Parathyroid adenoma (tissue), 2 donors: Measurements from ENCODE around the gene B3GAT1.

Experiments
- H2AFZ ChIP-seq: fragments of 300-600 bp; sonication (generic); one replicate; pipeline ENCODE4 v1.7.0; 2017; ENCODE audit warnings: antibody characterized with exemption, mild to moderate bottlenecking
- H3K27ac ChIP-seq: fragments of 300-600 bp; sonication (generic); one replicate; pipeline ENCODE4 v1.7.0; 2017
- H3K27me3 ChIP-seq: fragments of 300-600 bp; sonication (generic); one replicate; pipeline ENCODE4 v1.7.0; 2017; ENCODE audit warnings: low read length; ENCODE audit not compliant: control insufficient read depth, insufficient read depth
- H3K36me3 ChIP-seq: fragments of 300-600 bp; sonication (generic); one replicate; pipeline ENCODE4 v1.7.0; 2017; ENCODE audit warnings: low read length; ENCODE audit not compliant: control insufficient read depth, insufficient read depth
- H3K4me1 ChIP-seq: fragments of 300-600 bp; sonication (generic); one replicate; pipeline ENCODE4 v1.7.0; 2017; ENCODE audit warnings: control low read depth
- H3K4me2 ChIP-seq: fragments of 300-600 bp; sonication (generic); one replicate; pipeline ENCODE4 v1.7.0; 2017; ENCODE audit warnings: low read length
- H3K4me3 ChIP-seq: fragments of 300-600 bp; sonication (generic); one replicate; pipeline ENCODE4 v1.7.0; 2017; ENCODE audit warnings: low read depth, low read length
- H3K79me2 ChIP-seq: fragments of 300-600 bp; sonication (generic); one replicate; pipeline ENCODE4 v1.7.0; 2017; ENCODE audit warnings: control low read depth
- H3K9ac ChIP-seq: fragments of 300-600 bp; sonication (generic); one replicate; pipeline ENCODE4 v1.7.0; 2017; ENCODE audit warnings: mild to moderate bottlenecking
- H3K9me3 ChIP-seq: fragments of 300-600 bp; sonication (generic); one replicate; pipeline ENCODE4 v1.7.0; 2017; ENCODE audit warnings: low read length; ENCODE audit not compliant: control insufficient read depth
- CTCF ChIP-seq: fragments of 300-600 bp; sonication (generic); IDR thresholded peaks from one replicate; pipeline ENCODE4 v1.7.0; 2017; ENCODE audit warnings: antibody characterized with exemption, mild to moderate bottlenecking
- donor health status: primary hyperparathyroidism.

Gene B3GAT1

DNA sequence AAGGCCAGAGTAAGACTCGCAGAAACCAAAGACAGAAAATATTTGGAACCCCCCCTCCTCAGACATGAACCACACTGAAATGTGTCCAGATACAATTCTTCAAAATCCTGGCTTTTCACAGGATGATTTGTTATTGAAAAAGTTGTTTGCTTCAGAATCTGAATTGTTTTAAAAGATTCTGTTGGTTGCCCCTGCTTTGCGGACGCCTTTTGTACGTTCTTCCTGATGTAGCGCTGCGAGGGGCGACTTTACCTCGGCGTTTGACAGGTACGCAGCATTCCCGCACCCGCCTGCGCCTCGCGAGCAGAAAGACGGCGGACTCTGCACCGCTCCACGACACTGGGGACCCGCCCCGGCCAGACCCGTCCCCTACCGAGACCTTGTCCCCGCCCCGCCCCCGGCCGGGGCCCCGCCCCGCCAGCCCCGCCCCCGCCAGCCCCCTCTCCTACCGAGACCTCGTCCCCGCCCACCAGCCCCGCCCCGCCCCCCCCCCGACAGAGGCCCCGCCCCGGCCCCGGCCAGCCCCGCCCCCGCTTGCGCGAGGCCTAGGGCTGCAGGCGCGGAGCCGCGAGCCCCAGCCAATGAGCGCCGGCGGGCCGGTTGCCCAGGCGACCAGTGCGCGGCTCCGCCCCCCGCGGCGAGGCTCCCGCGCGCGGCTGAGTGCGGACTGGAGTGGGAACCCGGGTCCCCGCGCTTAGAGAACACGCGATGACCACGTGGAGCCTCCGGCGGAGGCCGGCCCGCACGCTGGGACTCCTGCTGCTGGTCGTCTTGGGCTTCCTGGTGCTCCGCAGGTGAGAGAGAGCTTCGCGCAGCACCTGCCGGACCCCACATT, 80.5 kb downstream of the B3GAT1 start, which contains the start of gene GLB1L2:
TSS of gene GLB1L2 (plus strand) at position 635 of the 835 bp plus-strand sequence. CDS start at position 709, 74 bp downstream.
- no peak for TF ChIP-seq CTCF
- Histone ChIP-seq H3K4me2 (peak within 1 kb of the TSS; percentile 68), H3K4me3 (peak within 1 kb of the TSS; percentile 47), H3K36me3 (no peaks in the 10 kb centered on the region), H2AFZ (peak within 1 kb of the TSS; percentile 90), H3K9ac (no peak within 1 kb of the TSS), H3K4me1 (no peaks in the 10 kb centered on the region), H3K79me2 (no peaks in the 10 kb centered on the region), H3K9me3 (no peaks in the 10 kb centered on the region), H3K27ac (no peak within 1 kb of the TSS), H3K27me3 (no peaks in the 10 kb centered on the region)

DNA sequence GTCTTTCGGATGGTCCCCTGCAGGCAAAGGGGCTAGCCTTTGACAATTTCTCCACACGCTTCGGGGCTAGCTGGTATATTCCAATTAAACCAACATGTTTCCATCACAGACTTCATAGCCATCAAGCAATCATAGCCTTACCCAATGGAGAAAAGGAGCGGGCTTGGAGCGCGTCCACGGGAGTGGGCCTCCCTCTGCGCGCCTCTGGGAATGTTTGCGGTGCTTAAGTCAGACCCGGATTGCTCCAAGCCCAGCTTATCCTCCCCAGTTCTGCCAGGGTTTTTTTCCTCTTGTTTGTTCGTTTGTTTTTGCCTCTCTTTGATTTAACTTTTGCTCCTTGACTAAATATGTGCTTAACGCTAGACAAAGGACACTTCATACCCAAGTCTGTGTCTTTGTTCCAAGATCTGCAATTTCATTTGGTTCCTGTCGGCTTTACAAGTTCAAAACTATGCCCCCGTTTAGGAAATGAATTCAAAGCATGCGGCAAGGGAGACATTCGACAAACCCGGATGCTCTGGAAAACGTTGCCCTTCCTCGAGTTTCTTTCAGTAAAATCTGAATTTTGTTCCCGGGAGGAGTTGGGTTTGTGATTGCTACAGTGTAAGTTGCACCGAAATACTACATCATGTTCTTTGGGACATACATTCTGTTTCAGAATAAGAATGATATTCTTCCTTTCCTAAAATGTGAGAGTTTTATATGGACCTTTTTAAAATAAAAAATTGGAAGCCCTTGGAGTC, 81.3 kb downstream of the B3GAT1 start:
- Histone ChIP-seq H3K4me1 (no peaks in the 10 kb centered on the region), H3K27me3 (no peaks in the 10 kb centered on the region), H2AFZ (peak overlapping the region; percentile 42), H3K4me3 (no peak overlapping the region), H3K4me2 (no peak overlapping the region), H3K79me2 (no peaks in the 10 kb centered on the region), H3K9ac (no peak overlapping the region), H3K36me3 (no peaks in the 10 kb centered on the region), H3K9me3 (no peaks in the 10 kb centered on the region), H3K27ac (no peak overlapping the region)
- no peak for TF ChIP-seq CTCF
